ENCODE data around the gene ARL3.
"Not testable (repeated sequence)": the region's sequence is repeated elsewhere in the genome, so short reads cannot be mapped to it uniquely, and the experiment has no call there.

The ARL3 gene

GRCh38 chr10:102704915-102705314 is 9.3 kb downstream of the ARL3 start:
- no peak for DNase-seq (ENCODE audit: low read depth in 2 of 2)

GRCh38 chr10:102702742-102703141 is 11.5 kb downstream of the ARL3 start:
- DNase-seq (ENCODE audit: low read depth in 2 of 2), result no peak

GRCh38 chr10:102701796-102702195 is 12.4 kb downstream of the ARL3 start:
- DNase-seq (ENCODE audit: low read depth in 2 of 2), result no peak

GRCh38 chr10:102701272-102701671 is 12.9 kb downstream of the ARL3 start:
- no peak for DNase-seq (ENCODE audit: low read depth in 2 of 2)

GRCh38 chr10:102698894-102699293 is 15.3 kb downstream of the ARL3 start:
- DNase-seq (ENCODE audit: low read depth in 2 of 2), result no peak

- DNase-seq (ENCODE audit: low read depth in 2 of 2), result no peak
Observed at GRCh38 chr10:102696736-102697135, 17.5 kb downstream of the ARL3 start.

GRCh38 chr10:102695401-102695800 is 18.8 kb downstream of the ARL3 start:
- not testable (repeated sequence) for DNase-seq (ENCODE audit: low read depth in 2 of 2)

- DNase-seq (ENCODE audit: low read depth in 2 of 2), result no peak
Observed at GRCh38 chr10:102691285-102692066, 22.7 kb downstream of the ARL3 start.

- DNase-seq (ENCODE audit: low read depth in 2 of 2), result no peak
Observed at GRCh38 chr10:102683736-102684135, 30.5 kb downstream of the ARL3 start.

- no peak for DNase-seq (ENCODE audit: low read depth in 2 of 2)
Observed at GRCh38 chr10:102682981-102683380, 31.2 kb downstream of the ARL3 start.

GRCh38 chr10:102682416-102682815 is 31.8 kb downstream of the ARL3 start:
- DNase-seq (ENCODE audit: low read depth in 2 of 2), result no peak

- DNase-seq (ENCODE audit: low read depth in 2 of 2), result no peak
Observed at GRCh38 chr10:102681696-102682095, 32.5 kb downstream of the ARL3 start.

GRCh38 chr10:102679596-102679995 is 34.6 kb downstream of the ARL3 start:
- no peak for DNase-seq (ENCODE audit: low read depth in 2 of 2)

GRCh38 chr10:102678842-102679289 is 35.3 kb downstream of the ARL3 start:
- no peak for DNase-seq (ENCODE audit: low read depth in 2 of 2)

GRCh38 chr10:102678068-102678400 is 36.2 kb downstream of the ARL3 start:
- no peak for DNase-seq (ENCODE audit: low read depth in 2 of 2)

- DNase-seq (ENCODE audit: low read depth in 2 of 2), result no peak
Observed at GRCh38 chr10:102677331-102678067, 36.7 kb downstream of the ARL3 start.

GRCh38 chr10:102676534-102677315 is 37.5 kb downstream of the ARL3 start:
- DNase-seq (ENCODE audit: low read depth in 2 of 2), result no peak

- no peak for DNase-seq (ENCODE audit: low read depth in 2 of 2)
Observed at GRCh38 chr10:102675666-102676533, 38.3 kb downstream of the ARL3 start.

GRCh38 chr10:102675011-102675665 is 39.1 kb downstream of the ARL3 start:
- no peak for DNase-seq (ENCODE audit: low read depth in 2 of 2)

- no peak for DNase-seq (ENCODE audit: low read depth in 2 of 2)
Observed at GRCh38 chr10:102674566-102674965, 39.6 kb downstream of the ARL3 start.
